HuH-7 (cell line): ENCODE data around the gene XPNPEP3.
"Not testable (repeated sequence)": the region's sequence is repeated elsewhere in the genome, so short reads cannot be mapped to it uniquely, and the experiment has no call there.

Source experiments
- DNase-seq: peaks from one replicate; pipeline ENCODE4 v3.0.0; 2011; ENCODE audit warnings: low spot score

The XPNPEP3 gene

GRCh38 chr22:40856513-40857308 is at the start of gene XPNPEP3, which contains the start of gene ST13:
Gene XPNPEP3, plus strand, starts transcription at chr22:40857148. Its CDS starts 34 bp downstream, at chr22:40857182.
Gene ST13, minus strand, starts transcription at chr22:40856639. Its CDS starts 99 bp downstream, at chr22:40856540.
- peak; percentile 85 for DNase-seq

GRCh38 chr22:40808018-40808841 is 48.7 kb upstream of the XPNPEP3 start:
- no peak for DNase-seq

- no peak for DNase-seq
Observed at GRCh38 chr22:40813912-40814315, 43.0 kb upstream of the XPNPEP3 start.

- no peak for DNase-seq
Observed at GRCh38 chr22:40817737-40818136, 39.2 kb upstream of the XPNPEP3 start.

- no peak for DNase-seq
Observed at GRCh38 chr22:40818192-40818746, 38.7 kb upstream of the XPNPEP3 start.

GRCh38 chr22:40818747-40819598 is 38.0 kb upstream of the XPNPEP3 start, which contains the start of gene SLC25A17:
Gene SLC25A17, minus strand, starts transcription at chr22:40819346. Its CDS starts 98 bp downstream, at chr22:40819248.
- peak; percentile 91 for DNase-seq

GRCh38 chr22:40819599-40820140 is 37.3 kb upstream of the XPNPEP3 start:
- DNase-seq, result no peak

GRCh38 chr22:40823426-40823825 is 33.5 kb upstream of the XPNPEP3 start:
- DNase-seq, result no peak

GRCh38 chr22:40826292-40826691 is 30.7 kb upstream of the XPNPEP3 start:
- DNase-seq, result not testable (repeated sequence)

- no peak for DNase-seq
Observed at GRCh38 chr22:40826984-40827741, 29.8 kb upstream of the XPNPEP3 start.

- DNase-seq, result no peak
Observed at GRCh38 chr22:40829131-40829530, 27.8 kb upstream of the XPNPEP3 start.

- DNase-seq, result no peak
Observed at GRCh38 chr22:40834619-40835018, 22.3 kb upstream of the XPNPEP3 start.

- no peak for DNase-seq
Observed at GRCh38 chr22:40838486-40838885, 18.5 kb upstream of the XPNPEP3 start.

GRCh38 chr22:40844951-40845350 is 12.0 kb upstream of the XPNPEP3 start:
- no peak for DNase-seq

GRCh38 chr22:40845816-40846215 is 11.1 kb upstream of the XPNPEP3 start:
- DNase-seq, result not testable (repeated sequence)

GRCh38 chr22:40853333-40853732 is 3.6 kb upstream of the XPNPEP3 start:
- DNase-seq, result no peak

- DNase-seq, result no peak
Observed at GRCh38 chr22:40853961-40854360, 3.0 kb upstream of the XPNPEP3 start.

GRCh38 chr22:40855071-40855978 is 1.6 kb upstream of the XPNPEP3 start:
- DNase-seq, result no peak

- DNase-seq, result peak; percentile 10
Observed at GRCh38 chr22:40855979-40856512, 902 bp upstream of the XPNPEP3 start.
